IMR-90 (cell line): ENCODE data around the gene AUH.

ENCODE experiments used
- BHLHE40 ChIP-seq: fragments of 150-350 bp; IDR thresholded peaks from 2 replicates; pipeline ENCODE4 v1.6.1; 2016; ENCODE audit warnings: mild to moderate bottlenecking, low read depth, low read length
- CTCF ChIP-seq: conservative IDR thresholded peaks from 2 replicates; pipeline ENCODE4 v1.5.1; 2012; ENCODE audit warnings: mild to moderate bottlenecking, low read depth, low read length, improper control_type of control experiment
- FOS ChIP-seq: fragments of 150-350 bp; IDR thresholded peaks from 2 replicates; pipeline ENCODE4 v1.6.1; 2016; ENCODE audit warnings: low read depth, low read length
- MXI1 ChIP-seq: IDR thresholded peaks from 2 replicates; pipeline ENCODE4 v1.6.1; 2012; ENCODE audit warnings: low read depth, mild to moderate bottlenecking, low read length, moderate library complexity, borderline replicate concordance
- POLR2A ChIP-seq: IDR thresholded peaks from 2 replicates; pipeline ENCODE4 v1.6.1; 2012; ENCODE audit warnings: mild to moderate bottlenecking, low read depth, low read length
- RAD21 ChIP-seq: IDR thresholded peaks from 2 replicates; pipeline ENCODE4 v1.6.1; 2012; ENCODE audit warnings: low read length, improper control_type of control experiment
- RFX5 ChIP-seq: IDR thresholded peaks from 2 replicates; pipeline ENCODE4 v1.8.0; 2012; ENCODE audit warnings: low read depth, mild to moderate bottlenecking, low read length, moderate library complexity

GRCh38 chr9:91364702-91365101 is 3.0 kb upstream of the AUH start:
- TF ChIP-seq POLR2A (no peak), CTCF (no peak), RAD21 (no peak), RFX5 (no peak), BHLHE40 (no peak), MXI1 (no peak), FOS (no peak)
